ENCODE measurements around the gene GSG1.

DNA sequence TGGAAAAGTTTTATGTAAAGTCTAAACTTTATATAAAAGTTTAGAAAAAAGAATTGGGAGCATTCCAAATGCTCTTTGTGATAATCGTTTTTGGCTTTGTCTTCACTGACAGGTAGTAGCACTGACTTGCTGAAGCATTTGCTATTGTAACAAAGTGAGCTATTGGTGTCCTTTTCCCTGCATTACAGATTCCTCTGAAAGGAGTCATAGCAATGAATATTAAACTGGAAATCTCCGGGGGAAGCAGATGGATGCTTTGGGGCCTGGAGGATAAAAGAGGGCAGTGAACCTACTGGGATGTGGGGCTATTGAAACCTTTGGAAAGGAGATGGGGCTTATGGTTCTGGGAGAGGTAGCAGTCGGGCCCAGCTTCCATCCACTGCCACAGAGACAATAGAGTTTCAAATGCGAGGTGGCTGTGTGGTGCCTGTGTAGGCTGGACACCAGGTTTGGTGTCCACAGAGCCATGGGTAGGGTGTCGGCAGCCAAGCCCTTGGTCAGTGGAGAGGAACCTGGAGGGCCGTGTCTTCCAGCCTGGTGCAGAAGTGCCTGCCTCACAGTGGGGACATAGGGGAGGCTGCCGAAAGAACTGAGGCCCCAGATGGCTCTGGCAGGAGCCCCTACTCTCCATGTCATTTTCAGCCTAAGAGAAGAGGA is 10.1 kb downstream of the GSG1 start:
- TF ChIP-seq, protein P1, sequence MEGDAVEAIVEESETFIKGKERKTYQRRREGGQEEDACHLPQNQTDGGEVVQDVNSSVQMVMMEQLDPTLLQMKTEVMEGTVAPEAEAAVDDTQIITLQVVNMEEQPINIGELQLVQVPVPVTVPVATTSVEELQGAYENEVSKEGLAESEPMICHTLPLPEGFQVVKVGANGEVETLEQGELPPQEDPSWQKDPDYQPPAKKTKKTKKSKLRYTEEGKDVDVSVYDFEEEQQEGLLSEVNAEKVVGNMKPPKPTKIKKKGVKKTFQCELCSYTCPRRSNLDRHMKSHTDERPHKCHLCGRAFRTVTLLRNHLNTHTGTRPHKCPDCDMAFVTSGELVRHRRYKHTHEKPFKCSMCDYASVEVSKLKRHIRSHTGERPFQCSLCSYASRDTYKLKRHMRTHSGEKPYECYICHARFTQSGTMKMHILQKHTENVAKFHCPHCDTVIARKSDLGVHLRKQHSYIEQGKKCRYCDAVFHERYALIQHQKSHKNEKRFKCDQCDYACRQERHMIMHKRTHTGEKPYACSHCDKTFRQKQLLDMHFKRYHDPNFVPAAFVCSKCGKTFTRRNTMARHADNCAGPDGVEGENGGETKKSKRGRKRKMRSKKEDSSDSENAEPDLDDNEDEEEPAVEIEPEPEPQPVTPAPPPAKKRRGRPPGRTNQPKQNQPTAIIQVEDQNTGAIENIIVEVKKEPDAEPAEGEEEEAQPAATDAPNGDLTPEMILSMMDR (IDR thresholded peaks at IDR 0.05): no peak
- no peak for TF ChIP-seq POLR2A (IDR thresholded peaks at IDR 0.05)

Data from lower leg skin (tissue), 3 donors.